Mesothelial cell of epicardium (in vitro differentiated cells): ENCODE results near the gene MACROD2. TPM values are rescaled to one million over a fixed set of nuclear protein-coding genes. Genes with fewer than 3 reads are reported as not detected.

Experiments used
- DNase-seq, 2 experiments: peaks; one replicate each; pipeline ENCODE4 v3.0.0; 2021; ENCODE audit warnings: low spot score in 2 of 2; ENCODE audit not compliant: unreplicated experiment in 2 of 2
- H3K27ac Mint-ChIP-seq: 2 replicates; pipeline ENCODE4 v1.8.0; 2021; ENCODE audit warnings: mixed read lengths
- H3K27me3 Mint-ChIP-seq: 2 replicates; pipeline ENCODE4 v1.8.0; 2021; ENCODE audit warnings: low read depth, mixed read lengths
- H3K36me3 Mint-ChIP-seq: 2 replicates; pipeline ENCODE4 v1.8.0; 2021; ENCODE audit warnings: mixed read lengths
- H3K4me1 Mint-ChIP-seq: 2 replicates; pipeline ENCODE4 v1.8.0; 2021; ENCODE audit warnings: mixed read lengths
- H3K4me3 Mint-ChIP-seq: 2 replicates; pipeline ENCODE4 v1.8.0; 2021; ENCODE audit warnings: mild to moderate bottlenecking, moderate library complexity, mixed read lengths
- H3K9me3 Mint-ChIP-seq: 2 replicates; pipeline ENCODE4 v1.8.0; 2021; ENCODE audit warnings: mixed read lengths
- CTCF ChIP-seq: fragments of 200-600 bp; sonication (generic); IDR thresholded peaks from one replicate; pipeline ENCODE4 v1.5.0; 2021; ENCODE audit warnings: antibody characterized with exemption; ENCODE audit not compliant: unreplicated experiment
- total RNA-seq: library from RNA; stranded (reverse); gene quantifications from 3 replicates; pipeline ENCODE4 v1.2.1, GENCODE V29; 2021

The MACROD2 gene
- total RNA-seq, 1 donor from 2014 or later: 10.0 TPM

- Mint-ChIP-seq H3K36me3 (no peaks in the 10 kb centered on the region), H3K9me3 (no peaks in the 10 kb centered on the region), H3K4me3 (no peak overlapping the region), H3K27ac (no peak overlapping the region), H3K4me1 (peaks cover 47% of the 10 kb centered on the region), H3K27me3 (no peaks in the 10 kb centered on the region)
- no peak for TF ChIP-seq CTCF
- no peak for DNase-seq
Observed at GRCh38 chr20:15063081-15063480, 1067.8 kb downstream of the MACROD2 start.

DNA sequence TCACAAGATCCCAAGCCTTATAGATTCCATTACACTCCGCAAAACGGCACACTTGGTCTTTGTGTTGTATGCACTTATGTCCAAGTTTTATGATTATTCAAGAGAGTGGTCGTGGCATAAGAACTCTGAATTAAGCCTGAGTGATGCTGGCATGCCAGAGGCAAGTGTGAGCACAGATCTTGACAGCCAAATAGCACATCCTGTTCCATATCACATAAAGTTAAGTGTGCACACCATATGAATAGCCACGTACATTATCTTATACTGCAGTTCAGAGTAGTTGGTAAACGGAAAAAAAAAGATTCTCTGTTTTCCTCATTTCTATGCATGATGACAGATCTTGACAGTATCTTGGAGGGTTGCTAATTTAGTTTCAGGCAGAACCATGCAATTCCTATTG, 1069.4 kb downstream of the MACROD2 start:
- Mint-ChIP-seq H3K27me3 (no peaks in the 10 kb centered on the region), H3K4me1 (peaks cover 54% of the 10 kb centered on the region)

DNA sequence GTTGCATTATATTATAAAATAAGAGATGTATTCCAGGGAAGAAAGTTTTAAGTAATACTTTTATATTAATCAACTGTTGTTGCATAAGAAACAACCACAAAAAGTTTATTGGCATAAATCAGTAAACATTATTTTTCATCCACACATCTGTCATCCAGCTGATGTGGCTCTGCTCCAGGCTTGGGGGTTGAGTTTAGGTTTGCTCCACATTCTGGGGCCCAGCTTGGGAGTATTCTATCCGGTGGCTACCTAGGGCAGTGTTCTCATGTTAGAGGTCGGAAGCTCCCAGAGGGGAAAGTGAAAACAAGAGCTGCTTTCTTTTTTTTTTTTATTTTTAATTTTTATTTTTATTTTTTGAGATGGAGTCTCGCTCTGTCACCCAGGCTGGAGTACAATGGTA, 1070.5 kb downstream of the MACROD2 start:
- Mint-ChIP-seq H3K27ac (no peak overlapping the region), H3K9me3 (peaks cover 14% of the 10 kb centered on the region), H3K27me3 (no peaks in the 10 kb centered on the region), H3K36me3 (peaks cover 6% of the 10 kb centered on the region), H3K4me3 (no peak overlapping the region), H3K4me1 (peaks cover 52% of the 10 kb centered on the region)
- TF ChIP-seq CTCF: no peak
- no peak for DNase-seq

More for the DNA sequence above, 1069.4 kb downstream of the MACROD2 start:
- Mint-ChIP-seq H3K27ac (no peak overlapping the region), H3K9me3 (peaks cover 9% of the 10 kb centered on the region), H3K4me3 (no peak overlapping the region), H3K36me3 (peaks cover 6% of the 10 kb centered on the region)
- no peak for DNase-seq
- no peak for TF ChIP-seq CTCF

- no peak overlapping the region for H3K27ac Mint-ChIP-seq
- H3K4me3 Mint-ChIP-seq: no peak overlapping the region
- TF ChIP-seq CTCF: no peak
- peaks cover 14% of the 10 kb centered on the region for H3K9me3 Mint-ChIP-seq
- H3K36me3 Mint-ChIP-seq: peaks cover 6% of the 10 kb centered on the region
- H3K4me1 Mint-ChIP-seq: peaks cover 46% of the 10 kb centered on the region
- H3K27me3 Mint-ChIP-seq: no peaks in the 10 kb centered on the region
- DNase-seq: no peak
Observed at GRCh38 chr20:15068486-15068885, 1073.2 kb downstream of the MACROD2 start.

DNA sequence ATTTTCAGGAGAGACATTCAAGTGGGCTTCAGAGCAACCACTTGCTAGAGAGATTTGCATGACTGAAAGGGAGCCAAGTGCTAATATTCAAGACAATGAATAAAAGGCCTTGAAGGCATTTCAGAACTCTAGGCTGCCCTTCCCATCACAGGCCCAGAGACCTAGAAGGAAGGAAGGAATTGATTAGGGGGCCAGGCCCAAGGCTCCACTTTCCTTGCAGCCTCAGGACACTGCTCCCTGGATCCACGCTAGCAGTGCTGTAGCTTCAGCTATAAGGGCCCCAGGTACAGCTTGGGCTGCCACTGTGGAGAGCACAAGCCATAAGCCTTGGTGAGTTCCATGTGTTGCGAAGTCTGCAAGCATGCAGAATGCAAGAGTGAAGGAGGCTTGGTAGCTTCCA, 1074.0 kb downstream of the MACROD2 start:
- Mint-ChIP-seq H3K4me1 (peaks cover 43% of the 10 kb centered on the region), H3K4me3 (no peak overlapping the region), H3K27ac (no peak overlapping the region), H3K27me3 (no peaks in the 10 kb centered on the region), H3K36me3 (peaks cover 6% of the 10 kb centered on the region), H3K9me3 (peaks cover 14% of the 10 kb centered on the region)
- DNase-seq: no peak
- no peak for TF ChIP-seq CTCF

DNA sequence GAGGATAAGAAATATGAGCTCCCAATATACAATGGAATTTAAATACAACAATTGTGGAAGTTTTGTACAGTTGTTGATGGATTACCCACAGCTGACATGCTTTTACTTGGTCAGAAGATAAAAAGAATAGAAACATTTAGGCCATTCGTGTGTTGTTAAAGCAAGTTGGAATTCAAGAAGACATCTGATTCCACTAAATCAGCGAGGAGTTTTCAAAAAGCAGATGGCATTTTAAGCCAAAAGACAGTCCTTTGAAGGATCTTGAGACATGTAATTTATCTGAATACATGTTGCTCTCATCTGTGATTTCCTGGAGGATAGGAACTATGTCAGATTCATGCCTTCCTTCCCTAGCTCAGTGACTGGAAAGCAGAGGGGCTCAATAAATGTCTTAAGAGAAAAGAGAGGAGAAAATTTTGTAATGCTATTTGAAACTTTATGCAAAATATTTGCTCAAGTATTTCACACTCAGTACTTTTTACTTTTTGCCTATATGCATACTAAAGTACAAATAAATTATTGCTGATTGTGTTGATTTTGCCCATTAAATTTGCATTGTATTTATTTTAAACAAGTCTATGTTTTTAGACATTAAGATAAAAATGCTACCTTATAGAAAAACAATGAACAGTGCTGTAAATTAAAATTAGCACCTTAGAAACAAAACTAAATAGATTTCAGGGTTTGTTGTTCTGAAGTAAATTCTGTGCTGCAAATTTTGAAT, 1075.9 kb downstream of the MACROD2 start:
- peak overlapping the region; percentile 84 for H3K27ac Mint-ChIP-seq
- peaks cover 36% of the 10 kb centered on the region for H3K4me1 Mint-ChIP-seq
- no peak for DNase-seq
- H3K36me3 Mint-ChIP-seq: peaks cover 6% of the 10 kb centered on the region
- no peak overlapping the region for H3K4me3 Mint-ChIP-seq
- H3K27me3 Mint-ChIP-seq: no peaks in the 10 kb centered on the region
- H3K9me3 Mint-ChIP-seq: peaks cover 14% of the 10 kb centered on the region
- no peak for TF ChIP-seq CTCF
